GM23338 (cell line): ENCODE results near the gene PIM3. TPM values are rescaled to one million over a fixed set of nuclear protein-coding genes. Genes with fewer than 3 reads are reported as not detected.

Source experiments
- ATAC-seq: fragments of 200-7000 bp; cut with Tn5 transposase; 3 replicates; pipeline ENCODE4 v1.9.1; 2020
- DNase-seq: peaks from one replicate; pipeline ENCODE4 v3.0.0-alpha.2; 2015; ENCODE audit warnings: low spot score
- H2AFZ ChIP-seq: fragments of 200-600 bp; sonication (generic); 2 replicates; pipeline ENCODE4 v1.8.0; 2016; ENCODE audit warnings: antibody characterized with exemption, mild to moderate bottlenecking, moderate library complexity
- H3F3A ChIP-seq: fragments of 200-600 bp; sonication (generic); replicated peaks from 2 replicates; pipeline ENCODE4 v1.8.0; 2017; ENCODE audit warnings: antibody characterized with exemption, mixed run types, low read depth
- H3K27ac ChIP-seq: fragments of 200-600 bp; sonication (generic); 2 replicates; pipeline ENCODE4 v1.6.1; 2016; ENCODE audit warnings: low read depth
- H3K27me3 ChIP-seq: fragments of 200-600 bp; sonication (generic); 2 replicates; pipeline ENCODE4 v1.8.0; 2016; ENCODE audit warnings: mild to moderate bottlenecking, mixed run types, moderate library complexity; ENCODE audit not compliant: insufficient read depth
- H3K36me3 ChIP-seq: fragments of 200-600 bp; sonication (generic); 2 replicates; pipeline ENCODE4 v1.8.0; 2016; ENCODE audit warnings: mild to moderate bottlenecking; ENCODE audit not compliant: insufficient read depth
- H3K4me1 ChIP-seq: fragments of 200-600 bp; sonication (generic); 2 replicates; pipeline ENCODE4 v1.8.0; 2016; ENCODE audit warnings: mild to moderate bottlenecking, moderate library complexity; ENCODE audit not compliant: insufficient read depth
- H3K4me2 ChIP-seq: fragments of 200-600 bp; sonication (generic); 2 replicates; pipeline ENCODE4 v1.7.1; 2017; ENCODE audit warnings: mixed run types
- H3K4me3 ChIP-seq: fragments of 200-600 bp; sonication (generic); 2 replicates; pipeline ENCODE4 v1.6.1; 2016; ENCODE audit warnings: mixed run types
- H3K79me2 ChIP-seq: fragments of 200-600 bp; sonication (generic); replicated peaks from 2 replicates; pipeline ENCODE4 v1.8.0; 2017; ENCODE audit warnings: mild to moderate bottlenecking; ENCODE audit not compliant: insufficient read depth
- H3K9me2 ChIP-seq: fragments of 200-600 bp; sonication (generic); 2 replicates; pipeline ENCODE4 v1.8.0; 2017; ENCODE audit not compliant: insufficient read depth
- H4K20me1 ChIP-seq: fragments of 200-600 bp; sonication (generic); replicated peaks from 2 replicates; pipeline ENCODE4 v1.8.0; 2017; ENCODE audit warnings: mild to moderate bottlenecking; ENCODE audit not compliant: insufficient read depth
- H3K27ac Mint-ChIP-seq: 2 replicates; pipeline ENCODE4 v1.8.0; 2020; ENCODE audit warnings: inconsistent platforms, mild to moderate bottlenecking, moderate library complexity, mixed read lengths
- H3K27me3 Mint-ChIP-seq: 3 replicates; pipeline ENCODE4 v1.8.0; 2022; ENCODE audit warnings: low read depth, mild to moderate bottlenecking, moderate library complexity, mixed read lengths, inconsistent platforms; ENCODE audit not compliant: insufficient read depth, poor library complexity
- H3K36me3 Mint-ChIP-seq: 3 replicates; pipeline ENCODE4 v1.8.0; 2021; ENCODE audit warnings: low read depth, mild to moderate bottlenecking, inconsistent platforms, moderate library complexity, mixed read lengths
- H3K4me1 Mint-ChIP-seq: 3 replicates; pipeline ENCODE4 v1.8.0; 2020; ENCODE audit warnings: mild to moderate bottlenecking, inconsistent platforms, mixed read lengths
- H3K4me3 Mint-ChIP-seq: 3 replicates; pipeline ENCODE4 v1.8.0; 2021; ENCODE audit warnings: moderate library complexity, mild to moderate bottlenecking, inconsistent platforms, mixed read lengths
- H3K9me3 Mint-ChIP-seq: 3 replicates; pipeline ENCODE4 v1.8.0; 2020; ENCODE audit warnings: moderate library complexity, mild to moderate bottlenecking, inconsistent platforms, mixed read lengths
- CREB1 ChIP-seq: fragments of 250-450 bp; sonication (Bioruptor Pico); IDR thresholded peaks from 2 replicates; pipeline ENCODE4 v1.5.0; 2020; ENCODE audit warnings: low read depth, mild to moderate bottlenecking, moderate library complexity
- CTCF ChIP-seq, 2 experiments: fragments of 200-600 bp in 1 of 2; sonication (generic) in 1 of 2; conservative IDR thresholded peaks; 2 replicates each; pipeline versions ENCODE4 v1.5.1 to v1.6.1; 2016 to 2017; ENCODE audit warnings: antibody characterized with exemption in 2 of 2, low read depth in 2 of 2, mild to moderate bottlenecking in 2 of 2, moderate library complexity in 1 of 2
- ETS1 ChIP-seq: IDR thresholded peaks from 2 replicates; pipeline ENCODE4 v1.6.1; 2016; ENCODE audit warnings: antibody characterized with exemption
- EZH2 ChIP-seq: fragments of 200-600 bp; sonication (generic); IDR thresholded peaks from one replicate; pipeline ENCODE4 v1.8.0; 2017; ENCODE audit warnings: antibody characterized with exemption, mild to moderate bottlenecking, low read depth; ENCODE audit not compliant: unreplicated experiment
- POLR2AphosphoS5 ChIP-seq: IDR thresholded peaks from 2 replicates; pipeline ENCODE4 v1.6.1; 2016; ENCODE audit warnings: antibody characterized with exemption, low read depth
- REST ChIP-seq: IDR thresholded peaks from one replicate; pipeline ENCODE4 v1.6.1; 2018; ENCODE audit warnings: antibody characterized with exemption; ENCODE audit not compliant: unreplicated experiment
- STAT1 ChIP-seq: IDR thresholded peaks from one replicate; pipeline ENCODE4 v1.6.1; 2016; ENCODE audit warnings: antibody characterized with exemption; ENCODE audit not compliant: unreplicated experiment
- ZNF331 ChIP-seq: fragments of 250-450 bp; sonication (Bioruptor Pico); IDR thresholded peaks from 2 replicates; pipeline ENCODE4 v1.5.0; 2020; ENCODE audit warnings: low read depth, mild to moderate bottlenecking, moderate library complexity
- polyA plus RNA-seq: library from polyadenylated mRNA; unstranded; fragments of >200 nt; fragmentation: Nextera tagmentation; extraction: Ambion mirVana; gene quantifications from 2 replicates; pipeline ENCODE4 v1.2.1, GENCODE V29; 2016
- total RNA-seq: library from RNA; depleted of rRNA; stranded (reverse); fragments of >200 nt; shearing (Covaris generic); gene quantifications from 2 replicates; pipeline ENCODE4 v1.2.3, GENCODE V29; 2014

Gene PIM3
- total and polyA plus RNA-seq, 2 experiments from 2014 or later = 17.7 to 37.3 TPM

GRCh38 chr22:49951678-49951985 is 8.9 kb upstream of the PIM3 start:
- Histone ChIP-seq H3K4me3 (no peak overlapping the region), H3K9me2 (no peaks in the 10 kb centered on the region), H3K36me3 (no peaks in the 10 kb centered on the region), H3K27ac (no peak overlapping the region), H4K20me1 (no peaks in the 10 kb centered on the region), H3K4me1 (peaks cover 7% of the 10 kb centered on the region; the same call in 1 of the 2 replicates), H3K27me3 (no peaks in the 10 kb centered on the region), H3K4me2 (no peak overlapping the region), H2AFZ (no peak overlapping the region), H3K79me2 (no peaks in the 10 kb centered on the region), H3F3A (no peaks in the 10 kb centered on the region)
- no peak for TF ChIP-seq POLR2AphosphoS5
- TF ChIP-seq ETS1 = no peak
- TF ChIP-seq ZNF331 = no peak
- TF ChIP-seq REST = no peak
- no peak for TF ChIP-seq CREB1
- TF ChIP-seq CTCF (conservative IDR thresholded peaks at IDR 0.05; ENCODE audit: low read depth in 2 of 2) = no peak
- no peak for TF ChIP-seq STAT1
- no peak for TF ChIP-seq EZH2
- H3K4me3 Mint-ChIP-seq = no peak overlapping the region
- H3K27ac Mint-ChIP-seq = no peak overlapping the region
- no peak for ATAC-seq
- H3K36me3 Mint-ChIP-seq = no peaks in the 10 kb centered on the region
- H3K27me3 Mint-ChIP-seq = peaks cover 5% of the 10 kb centered on the region
- H3K4me1 Mint-ChIP-seq = peaks cover 10% of the 10 kb centered on the region; the same call in 2 of the 3 replicates
- DNase-seq = no peak
- no peaks in the 10 kb centered on the region for H3K9me3 Mint-ChIP-seq
